KOPT-K1 (cell line): Measurements from ENCODE around the gene CYP2A6.
"Not testable (repeated sequence)": the region's sequence is repeated elsewhere in the genome, so short reads cannot be mapped to it uniquely, and the experiment has no call there.

ENCODE experiments used
- H3K27ac ChIP-seq: fragments of 200-600 bp; sonication (generic); 2 replicates; pipeline ENCODE4 v1.5.1; 2016; ENCODE audit warnings: antibody characterized with exemption, mild to moderate bottlenecking, low read depth, low read length; ENCODE audit not compliant: poor library complexity, severe bottlenecking
- H3K36me3 ChIP-seq: fragments of 200-600 bp; sonication (generic); 2 replicates; pipeline ENCODE4 v1.5.1; 2017; ENCODE audit warnings: antibody characterized with exemption, mild to moderate bottlenecking, low read length, moderate library complexity; ENCODE audit not compliant: insufficient read depth
- H3K9me3 ChIP-seq: fragments of 200-600 bp; sonication (generic); 2 replicates; pipeline ENCODE4 v1.5.1; 2017; ENCODE audit warnings: antibody characterized with exemption, low read length, mild to moderate bottlenecking; ENCODE audit not compliant: insufficient read depth, poor library complexity, severe bottlenecking

CYP2A6 gene

DNA sequence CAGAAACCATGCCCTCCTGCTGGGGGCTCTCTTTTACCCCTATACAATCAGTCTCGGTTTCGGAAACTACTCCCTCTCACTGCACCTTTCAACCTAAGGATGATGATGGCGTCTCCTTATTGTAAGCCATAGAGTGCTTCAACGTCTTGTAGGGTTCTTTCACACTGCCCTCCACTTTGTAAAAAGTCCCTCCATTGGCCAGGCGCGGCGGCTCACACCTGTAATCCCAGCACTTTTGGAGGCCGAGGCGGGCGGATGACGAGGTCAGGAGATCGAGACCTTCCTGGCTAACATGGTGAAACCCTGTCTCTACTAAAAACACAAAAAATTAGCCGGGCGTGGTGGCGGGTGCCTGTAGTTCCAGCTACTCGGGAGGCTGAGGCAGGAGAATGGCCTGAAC, 19.5 kb downstream of the CYP2A6 start:
- H3K9me3 ChIP-seq, H3K27ac ChIP-seq, H3K36me3 ChIP-seq: not testable (repeated sequence)

DNA sequence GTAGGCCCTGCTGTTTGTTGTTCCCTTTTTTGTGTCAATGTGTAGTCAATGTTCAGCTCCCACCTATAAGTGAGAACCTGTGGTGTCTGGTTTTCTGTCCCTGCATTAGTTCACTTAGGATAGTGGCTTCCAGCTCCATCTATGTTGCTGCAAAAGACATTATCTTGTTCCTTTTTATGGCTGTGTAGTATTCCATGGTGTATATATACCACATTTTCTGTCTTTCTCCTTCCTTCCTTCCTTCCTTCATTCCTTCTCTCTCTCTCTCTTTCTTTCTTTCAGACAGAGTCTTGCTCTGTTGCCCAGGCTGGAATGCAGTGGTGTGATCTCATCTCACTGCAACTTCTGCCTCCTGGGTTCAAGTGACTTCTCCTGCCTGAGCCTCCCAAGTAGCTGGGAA, 21.0 kb downstream of the CYP2A6 start:
- Histone ChIP-seq H3K27ac (no peak overlapping the region), H3K36me3 (no peaks in the 10 kb centered on the region; the same call in 1 of the 2 replicates), H3K9me3 (no peaks in the 10 kb centered on the region)

DNA sequence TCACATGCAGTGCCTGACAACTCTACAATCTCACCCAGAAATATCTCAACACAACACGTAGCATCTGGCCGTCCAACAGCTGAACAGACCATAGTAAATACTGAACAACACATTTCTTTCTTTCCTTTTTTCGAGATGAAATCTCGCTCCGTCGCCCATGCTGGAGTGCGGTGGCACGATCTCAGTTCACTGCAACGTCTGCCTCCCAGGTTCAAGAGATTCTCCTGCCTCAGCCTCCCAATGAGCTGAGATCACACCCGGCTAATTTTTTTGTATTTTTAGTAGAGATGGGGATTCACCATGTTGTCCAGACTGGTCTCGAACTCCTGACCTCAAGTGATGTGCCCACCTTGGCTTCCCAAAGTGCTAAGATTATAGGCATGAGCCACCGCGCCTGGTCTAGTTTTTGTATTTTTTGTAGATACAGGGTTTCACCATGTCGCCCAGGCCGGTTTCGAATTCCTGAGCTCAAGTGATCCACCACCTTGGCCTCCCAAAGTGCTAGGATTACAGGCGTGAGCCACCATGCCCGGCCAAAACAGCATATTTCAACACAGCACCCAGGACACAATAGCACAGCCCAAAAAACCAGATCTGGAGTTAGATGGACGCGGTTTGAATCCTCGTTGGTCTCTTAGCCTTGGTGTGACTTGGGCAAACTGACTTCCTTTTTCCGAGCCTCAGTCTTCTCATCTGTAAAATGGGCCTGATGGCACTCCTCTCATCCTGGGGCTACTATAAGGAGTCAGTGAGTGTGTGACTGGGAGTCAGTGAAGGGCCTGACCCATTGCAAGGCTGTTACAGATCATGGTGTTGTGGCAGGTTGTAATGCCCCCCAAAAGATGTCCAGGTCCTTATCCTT, 22.6 kb downstream of the CYP2A6 start:
- no peaks in the 10 kb centered on the region; the same call in 1 of the 2 replicates for H3K36me3 ChIP-seq
- H3K27ac ChIP-seq, result no peak overlapping the region
- H3K9me3 ChIP-seq, result no peaks in the 10 kb centered on the region

DNA sequence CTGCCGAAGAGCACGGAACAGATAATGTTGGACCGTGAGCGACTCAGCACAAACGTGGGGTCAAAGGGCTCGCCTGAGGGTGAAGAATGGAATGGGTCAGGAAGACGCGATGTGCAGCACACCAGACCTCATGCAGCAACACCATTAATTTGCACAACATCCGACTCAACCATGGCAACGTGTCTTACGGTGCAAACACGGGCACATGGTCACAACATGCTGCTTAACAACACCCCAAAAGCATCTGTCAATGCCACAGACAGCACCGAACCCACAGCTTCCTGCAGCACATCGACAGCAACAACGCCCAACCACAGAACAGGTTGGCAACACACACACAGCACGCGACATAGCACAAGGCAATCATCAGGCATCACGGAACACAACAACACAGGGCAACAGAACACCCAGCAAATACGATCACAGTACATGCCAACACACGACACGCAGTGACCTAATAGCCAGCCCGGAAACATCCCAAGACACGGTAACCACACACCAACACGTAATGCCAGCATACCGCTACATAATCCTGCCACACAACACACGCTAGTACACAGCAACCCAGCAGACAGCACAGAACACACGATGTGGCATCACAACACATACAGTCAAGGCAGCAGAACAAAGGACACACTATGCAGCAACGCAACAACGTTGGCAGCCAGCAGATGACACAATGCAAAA, 23.4 kb downstream of the CYP2A6 start:
- not testable (repeated sequence) for H3K9me3 ChIP-seq, H3K27ac ChIP-seq, H3K36me3 ChIP-seq

DNA sequence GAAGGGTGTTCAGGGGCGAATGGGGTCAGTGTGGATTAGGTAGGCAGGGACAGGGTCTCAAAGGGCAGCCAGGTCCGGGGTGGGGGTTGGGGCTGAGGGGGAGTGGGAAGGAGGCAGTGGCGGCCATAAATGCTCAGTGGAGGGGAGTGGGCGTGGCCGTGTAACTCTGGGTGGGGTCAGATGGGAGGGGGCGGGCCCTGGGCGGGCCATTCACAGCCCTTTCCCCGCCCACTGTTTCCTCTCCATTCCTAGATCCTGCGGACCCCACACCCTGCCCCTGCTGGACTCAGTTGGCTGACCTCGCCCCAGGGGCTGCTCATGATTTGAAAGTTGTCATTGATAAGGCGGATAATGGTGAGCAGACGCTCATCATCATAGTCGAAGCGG, 23.9 kb downstream of the CYP2A6 start:
- not testable (repeated sequence) for H3K36me3 ChIP-seq, H3K9me3 ChIP-seq, H3K27ac ChIP-seq

DNA sequence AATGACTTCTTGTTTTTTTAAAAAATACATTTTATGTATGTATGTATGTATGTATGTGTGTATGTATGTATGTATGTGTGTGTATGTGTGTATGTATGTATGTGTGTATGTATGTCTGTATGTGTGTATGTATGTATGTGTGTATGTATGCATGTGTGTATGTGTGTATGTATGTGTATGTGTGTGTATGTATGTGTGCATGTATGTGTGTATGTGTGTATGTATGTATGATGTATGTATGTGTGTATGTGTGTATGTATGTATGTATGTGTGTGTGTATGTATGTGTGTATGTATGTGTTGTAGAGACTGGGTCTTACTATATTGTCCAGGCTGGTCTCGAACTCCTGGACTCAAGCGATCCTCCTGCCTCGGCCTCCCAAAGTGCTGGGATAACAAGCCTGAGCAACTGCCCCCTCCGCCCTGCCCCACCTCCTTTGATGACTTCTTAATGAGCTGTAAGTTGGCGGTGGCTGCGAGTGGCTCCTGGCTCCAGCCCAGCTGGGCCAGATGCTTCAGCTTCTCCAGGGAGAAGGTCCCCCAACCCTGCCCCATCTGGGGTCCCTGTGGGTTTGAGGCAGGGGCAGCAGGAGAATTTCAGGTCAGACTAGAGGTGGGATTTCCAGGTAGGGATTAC, 24.7 kb downstream of the CYP2A6 start:
- H3K36me3 ChIP-seq, H3K27ac ChIP-seq, H3K9me3 ChIP-seq: not testable (repeated sequence)

DNA sequence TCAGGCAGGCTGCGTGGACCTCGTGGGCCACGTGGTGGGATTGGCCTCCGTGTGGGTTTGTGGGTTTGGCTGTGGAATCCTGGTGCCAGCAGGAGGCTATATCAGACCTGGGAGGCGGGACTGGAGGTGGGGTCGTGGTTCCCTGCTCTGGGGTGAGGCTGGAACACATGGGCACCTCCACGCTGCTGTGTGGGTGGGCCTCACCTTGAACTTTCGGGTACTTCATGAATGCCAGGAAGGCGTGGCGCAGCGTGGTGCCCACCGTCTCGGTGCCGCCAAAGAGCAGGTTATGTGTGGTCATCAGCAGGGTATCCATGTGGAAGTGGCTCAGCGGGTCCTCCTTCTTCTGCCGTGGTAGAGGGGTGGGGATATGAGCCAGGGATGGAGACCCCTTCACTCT, 25.3 kb downstream of the CYP2A6 start:
- not testable (repeated sequence) for H3K9me3 ChIP-seq

DNA sequence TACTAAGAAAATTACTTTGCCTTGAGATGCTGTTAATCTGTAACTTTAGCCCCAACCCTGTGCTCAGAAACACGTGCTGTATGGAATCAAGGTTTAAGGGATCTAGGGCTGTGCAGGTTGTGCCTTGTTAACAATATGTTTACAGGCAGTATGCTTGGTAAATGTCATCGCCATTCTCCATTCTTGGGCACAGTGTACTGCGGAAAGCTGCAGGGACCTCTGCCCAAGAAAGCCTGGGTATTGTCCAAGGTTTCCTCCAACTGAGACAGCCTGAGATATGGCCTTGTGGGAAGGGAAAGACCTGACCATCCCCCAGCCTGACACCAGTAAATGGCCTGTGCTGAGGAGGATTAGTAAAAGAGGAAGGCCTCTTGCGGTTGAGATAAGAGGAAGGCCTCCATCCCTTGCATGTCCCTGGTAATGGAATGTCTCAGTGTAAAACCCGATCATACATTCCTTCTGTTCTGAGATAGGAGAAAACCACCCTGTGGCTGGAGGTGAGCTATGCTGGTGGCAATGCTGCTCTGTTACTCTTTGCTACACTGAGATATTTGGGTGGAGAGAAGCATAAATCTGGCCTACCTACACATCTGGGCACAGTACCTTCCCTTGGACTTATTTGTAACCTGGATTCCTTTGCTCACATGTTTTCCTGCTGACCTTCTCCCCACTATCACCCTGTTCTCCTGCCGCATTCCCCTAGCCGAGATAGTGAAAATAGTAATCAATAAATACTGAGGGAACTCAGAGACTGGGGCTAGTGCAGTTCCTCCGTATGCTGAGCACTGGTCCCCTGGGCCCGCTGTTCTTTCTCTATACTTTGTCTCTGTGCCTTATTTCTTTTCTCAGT, 27.3 kb downstream of the CYP2A6 start:
- not testable (repeated sequence) for H3K27ac ChIP-seq, H3K36me3 ChIP-seq, H3K9me3 ChIP-seq

More for the DNA sequence above, 25.3 kb downstream of the CYP2A6 start:
- not testable (repeated sequence) for H3K36me3 ChIP-seq, H3K27ac ChIP-seq

DNA sequence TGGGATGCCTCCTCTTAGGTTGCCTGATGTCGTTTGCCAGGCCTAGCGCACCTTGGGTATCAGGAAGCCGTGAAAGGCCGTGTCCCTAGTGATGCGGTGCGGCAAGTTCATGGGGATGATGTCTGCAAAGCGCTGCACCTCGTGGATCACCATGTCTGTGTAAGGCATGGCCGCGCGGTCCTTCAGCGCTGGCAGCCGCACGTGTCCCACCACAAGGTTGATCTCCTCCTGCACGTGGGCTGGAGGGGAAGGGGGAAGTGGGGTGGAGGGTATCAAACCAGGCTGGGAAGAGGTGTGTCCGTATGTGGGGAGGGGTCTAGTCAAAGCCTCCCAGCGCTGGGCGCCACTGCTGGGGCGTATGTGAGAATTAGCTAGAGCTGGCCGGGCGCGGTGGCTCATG, 28.1 kb downstream of the CYP2A6 start:
- H3K9me3 ChIP-seq, result no peaks in the 10 kb centered on the region
- H3K27ac ChIP-seq, result no peak overlapping the region
- H3K36me3 ChIP-seq, result no peaks in the 10 kb centered on the region; the same call in 1 of the 2 replicates

DNA sequence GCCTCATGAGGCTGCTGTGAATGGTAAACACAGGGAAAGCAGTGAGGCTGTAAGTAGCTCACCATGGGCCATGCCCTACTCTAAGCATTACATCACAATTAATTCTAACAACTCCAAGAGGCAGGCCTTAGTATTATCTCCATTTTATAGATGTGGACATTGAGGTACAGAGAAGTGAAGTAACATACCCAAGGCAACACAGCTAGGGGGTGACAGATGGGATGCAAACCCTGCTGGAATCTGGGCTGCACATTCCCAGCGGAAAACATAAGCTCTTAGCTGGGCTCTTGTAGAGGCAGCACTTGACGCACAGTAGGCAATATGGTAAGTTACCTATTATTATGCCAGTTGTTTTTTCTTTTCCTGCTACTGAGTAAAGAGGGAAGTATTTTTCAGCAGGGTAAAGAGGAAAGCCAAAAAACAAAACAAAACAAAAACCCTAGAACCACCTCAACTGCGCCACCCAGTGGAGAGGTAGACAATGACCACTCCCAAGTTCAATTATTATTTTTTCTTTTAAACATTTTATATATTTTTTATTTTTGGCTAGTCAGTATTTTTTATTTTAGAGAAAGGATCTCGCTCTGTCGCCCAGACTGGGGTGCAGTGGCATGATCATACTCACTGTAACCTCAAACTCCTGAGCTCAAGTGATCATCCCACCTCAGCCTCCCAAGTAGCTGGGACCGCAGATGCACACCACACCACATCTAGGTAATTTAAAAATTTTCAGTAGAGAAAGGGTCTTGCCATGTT, 30.6 kb downstream of the CYP2A6 start:
- not testable (repeated sequence) for H3K9me3 ChIP-seq, H3K36me3 ChIP-seq, H3K27ac ChIP-seq

DNA sequence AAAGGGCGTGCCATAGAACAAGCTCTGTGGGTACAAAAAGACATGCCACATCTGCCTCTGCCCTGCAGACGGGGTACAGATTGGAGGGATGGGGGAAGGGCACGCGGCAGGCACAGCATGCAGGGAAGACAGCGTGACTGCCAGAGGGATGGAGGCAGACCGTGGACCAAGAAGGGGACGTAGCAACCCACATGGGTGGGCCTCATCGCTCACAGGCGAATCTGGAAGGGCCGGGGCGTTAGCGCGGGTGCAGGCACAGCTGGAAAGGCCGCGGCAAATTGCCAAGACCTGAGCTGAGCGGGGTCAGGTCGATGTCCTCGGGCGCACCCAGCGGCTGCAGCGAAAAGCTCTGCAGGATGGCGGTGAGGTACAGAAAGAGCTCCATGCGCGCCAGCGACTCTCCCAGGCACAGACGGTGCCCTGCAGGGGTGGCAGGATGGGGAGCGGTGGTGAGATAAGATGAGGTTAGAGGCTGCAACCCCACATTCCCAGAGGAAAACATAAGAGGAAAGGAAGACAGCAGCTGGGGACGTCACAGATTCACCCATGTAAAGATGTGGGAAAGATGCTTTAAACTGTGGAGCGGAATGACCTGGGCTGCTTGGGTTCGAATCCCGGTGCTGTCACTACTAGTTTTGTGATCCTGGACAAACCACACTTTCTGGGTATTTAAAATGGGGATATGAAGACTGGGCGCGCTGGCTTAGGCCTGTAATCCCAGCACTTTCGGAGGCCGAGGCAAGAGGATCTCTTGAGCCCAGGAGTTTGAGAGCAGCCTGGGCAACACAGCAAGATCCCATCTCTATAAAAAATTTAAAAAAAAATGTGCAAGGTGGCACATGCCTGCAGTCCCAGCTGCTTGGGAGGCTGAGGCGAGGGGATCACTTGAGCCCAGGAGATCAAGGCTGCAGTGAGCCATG, 31.5 kb downstream of the CYP2A6 start:
- H3K36me3 ChIP-seq, H3K27ac ChIP-seq, H3K9me3 ChIP-seq: not testable (repeated sequence)

DNA sequence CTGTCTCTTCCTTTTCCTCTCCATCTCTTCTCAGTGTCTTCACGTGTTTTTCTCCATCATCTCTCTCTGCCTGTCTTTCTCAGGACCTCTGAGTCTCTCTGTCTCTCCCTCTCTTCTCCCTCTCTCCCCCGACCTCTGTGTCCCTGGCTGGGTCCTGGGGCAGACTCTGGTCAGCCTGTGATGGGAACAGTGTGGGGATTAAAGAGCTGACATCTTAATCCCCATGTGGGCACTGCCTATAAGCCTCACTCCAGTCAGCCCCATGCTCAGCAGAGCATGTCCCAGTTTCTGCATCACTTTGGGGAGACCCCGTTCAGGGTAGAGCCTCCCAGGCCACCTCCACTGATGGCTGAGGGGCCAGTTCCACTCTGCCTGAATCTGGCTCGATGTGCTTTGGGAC, 35.0 kb downstream of the CYP2A6 start:
- Histone ChIP-seq H3K27ac (no peak overlapping the region), H3K9me3 (no peaks in the 10 kb centered on the region), H3K36me3 (peaks cover 2% of the 10 kb centered on the region; the same call in 1 of the 2 replicates)

DNA sequence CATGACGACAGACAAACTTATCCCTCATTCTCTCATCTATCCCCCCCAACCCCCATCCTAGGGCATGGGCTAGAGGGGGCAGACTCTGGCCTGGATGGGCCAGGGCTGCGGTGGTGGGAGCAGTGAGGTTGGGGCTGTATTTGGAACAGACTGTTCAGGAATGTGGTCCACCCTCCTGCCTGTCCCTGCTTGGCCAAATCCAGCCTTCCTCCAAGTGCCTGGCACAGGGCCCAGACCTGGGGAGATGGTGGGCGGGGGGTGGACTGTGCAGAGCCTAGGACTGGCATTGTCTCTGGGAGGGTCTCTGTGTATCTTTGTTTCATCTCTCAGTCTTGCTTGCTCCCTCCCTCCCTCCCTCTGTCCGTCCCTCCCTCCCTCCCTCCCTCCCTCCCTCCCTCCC, 37.1 kb downstream of the CYP2A6 start:
- Histone ChIP-seq H3K9me3 (no peaks in the 10 kb centered on the region), H3K36me3 (peaks cover 22% of the 10 kb centered on the region), H3K27ac (no peak overlapping the region)
